ENCODE results near the gene EIF4H. TPM values are rescaled to one million over a fixed set of nuclear protein-coding genes. Genes with fewer than 3 reads are reported as not detected.
"Not testable (repeated sequence)": the region's sequence is repeated elsewhere in the genome, so short reads cannot be mapped to it uniquely, and the experiment has no call there.

EIF4H gene
- total and polyA plus RNA-seq, 12 donors = 76.2 to 239 (median 191) TPM

- no peak for TF ChIP-seq CTCF (IDR thresholded peaks at IDR 0.05)
- peaks cover 0 to 22% (median 0%) of the 10 kb centered on the region in 9 donors for H3K4me1 ChIP-seq
- H3K36me3 ChIP-seq = peaks cover 0 to under 1% (median 0%) of the 10 kb centered on the region in 9 donors
- H3K27ac ChIP-seq = no peak overlapping the region
- H3K4me3 ChIP-seq = no peak overlapping the region
- WGBS, 2 donors = 85 to 93% methylated on average over 1 of the region's 1 CpG
- ATAC-seq = no peak
- intact Hi-C loops (cut with DNase I) = loop anchor here in 4 of 10 donors (5.0 to 10.0 kb wide), 3 partner anchors 137 to 339 kb away; partner anchors contain the start of gene TMEM270 (in 3 of the 4)
- DNase-seq = no peak
- H3K27me3 ChIP-seq = no peaks in the 10 kb centered on the region
- H3K9me3 ChIP-seq = no peaks in the 10 kb centered on the region
Observed at GRCh38 chr7:74203956-74204618, 29.9 kb downstream of the EIF4H start.

GRCh38 chr7:74206052-74206451 is 31.9 kb downstream of the EIF4H start:
- H3K4me3 ChIP-seq, DNase-seq, H3K27me3 ChIP-seq, H3K36me3 ChIP-seq, H3K9me3 ChIP-seq, ATAC-seq, H3K27ac ChIP-seq: not testable (repeated sequence)
- 84 to 89% methylated on average over 10 of the region's 10 CpGs for WGBS, 2 donors
- H3K4me1 ChIP-seq = peaks cover 0 to 33% (median 0%) of the 10 kb centered on the region in 9 donors
- intact Hi-C loops (cut with DNase I) = loop anchor here (1.0 to 10.0 kb wide), 8 partner anchors 137 to 341 kb away; partner anchors contain the start of gene TMEM270 (in 3 of the 10)

GRCh38 chr7:74206589-74207120 is 32.5 kb downstream of the EIF4H start:
- Histone ChIP-seq H3K9me3 (no peaks in the 10 kb centered on the region), H3K27me3 (no peaks in the 10 kb centered on the region), H3K27ac (no peak overlapping the region), H3K4me1 (peaks cover 0 to 33% (median 0%) of the 10 kb centered on the region in 9 donors), H3K4me3 (peak overlapping the region in 6 of 10 donors; percentile 22 to 43 (median 30)), H3K36me3 (no peaks in the 10 kb centered on the region)
- ATAC-seq = peak; percentile 80 to 89 (median 85)
- 18 to 19% methylated on average over 23 of the region's 23 CpGs for WGBS, 2 donors
- TF ChIP-seq CTCF (IDR thresholded peaks at IDR 0.05) = peak; percentile 87 to 99 (median 98)
- DNase-seq = peak; percentile 87 to 91
- intact Hi-C loops (cut with DNase I) = loop anchor here (1.0 to 10.0 kb wide), 8 partner anchors 138 to 342 kb away; partner anchors contain the start of gene TMEM270 (in 3 of the 10)

GRCh38 chr7:74207586-74207985 is 33.4 kb downstream of the EIF4H start:
- TF ChIP-seq CTCF (IDR thresholded peaks at IDR 0.05) = no peak
- no peak for DNase-seq
- intact Hi-C loops (cut with DNase I) = loop anchor here in 9 of 10 donors (2.0 to 10.0 kb wide), 7 partner anchors 139 to 343 kb away; partner anchors contain the start of gene TMEM270 (in 3 of the 9)

GRCh38 chr7:74208241-74208640 is 34.1 kb downstream of the EIF4H start:
- 87 to 91% methylated on average over 7 of the region's 7 CpGs for WGBS, 2 donors
- peaks cover 0 to 39% (median 0%) of the 10 kb centered on the region in 9 donors for H3K4me1 ChIP-seq
- not testable (repeated sequence) for H3K27ac ChIP-seq, H3K27me3 ChIP-seq, DNase-seq, H3K9me3 ChIP-seq, ATAC-seq, H3K36me3 ChIP-seq, H3K4me3 ChIP-seq
- intact Hi-C loops (cut with DNase I) = loop anchor here in 6 of 10 donors (5.0 to 10.0 kb wide), 4 partner anchors 141 to 343 kb away; partner anchors contain the start of gene TMEM270 (in 3 of the 6)

More at GRCh38 chr7:74207586-74207985, 33.4 kb downstream of the EIF4H start:
- no peak overlapping the region for H3K4me3 ChIP-seq
- no peak overlapping the region for H3K27ac ChIP-seq
- no peaks in the 10 kb centered on the region for H3K9me3 ChIP-seq
- H3K36me3 ChIP-seq = no peaks in the 10 kb centered on the region
- H3K4me1 ChIP-seq = peaks cover 0 to 41% (median 0%) of the 10 kb centered on the region in 9 donors
- 86 to 90% methylated on average over 11 of the region's 11 CpGs for WGBS, 2 donors
- ATAC-seq = no peak
- H3K27me3 ChIP-seq = no peaks in the 10 kb centered on the region
